Osteocyte (in vitro differentiated cells): ENCODE measurements around the gene LAMTOR5. TPM values are rescaled to one million over a fixed set of nuclear protein-coding genes. Genes with fewer than 3 reads are reported as not detected.

Experiments
- DNase-seq: peaks from one replicate; pipeline ENCODE4 v3.0.0; 2021; ENCODE audit warnings: mixed read lengths; ENCODE audit not compliant: unreplicated experiment; ENCODE audit errors: extremely low spot score
- H3K27ac Mint-ChIP-seq: one replicate; pipeline ENCODE4 v1.8.0; 2021; ENCODE audit warnings: mild to moderate bottlenecking, mixed read lengths; ENCODE audit not compliant: unreplicated experiment
- H3K27me3 Mint-ChIP-seq: one replicate; pipeline ENCODE4 v1.8.0; 2021; ENCODE audit warnings: mixed read lengths; ENCODE audit not compliant: unreplicated experiment
- H3K36me3 Mint-ChIP-seq: one replicate; pipeline ENCODE4 v1.8.0; 2021; ENCODE audit warnings: mixed read lengths; ENCODE audit not compliant: unreplicated experiment
- H3K4me1 Mint-ChIP-seq: one replicate; pipeline ENCODE4 v1.8.0; 2021; ENCODE audit warnings: mixed read lengths; ENCODE audit not compliant: unreplicated experiment
- H3K4me3 Mint-ChIP-seq: one replicate; pipeline ENCODE4 v1.8.0; 2021; ENCODE audit warnings: mild to moderate bottlenecking, moderate library complexity, mixed read lengths; ENCODE audit not compliant: unreplicated experiment
- H3K9me3 Mint-ChIP-seq: one replicate; pipeline ENCODE4 v1.8.0; 2021; ENCODE audit warnings: mixed read lengths; ENCODE audit not compliant: unreplicated experiment
- CTCF ChIP-seq: fragments of 200-600 bp; sonication (generic); IDR thresholded peaks from 2 replicates; pipeline ENCODE4 v1.5.0; 2021; ENCODE audit warnings: antibody characterized with exemption, mild to moderate bottlenecking, moderate library complexity
- total RNA-seq: library from RNA; stranded (reverse); gene quantifications from 2 replicates; pipeline ENCODE4 v1.2.1, GENCODE V29; 2021

Gene LAMTOR5
- total RNA-seq, 1 donor from 2014 or later = 125 TPM

DNA sequence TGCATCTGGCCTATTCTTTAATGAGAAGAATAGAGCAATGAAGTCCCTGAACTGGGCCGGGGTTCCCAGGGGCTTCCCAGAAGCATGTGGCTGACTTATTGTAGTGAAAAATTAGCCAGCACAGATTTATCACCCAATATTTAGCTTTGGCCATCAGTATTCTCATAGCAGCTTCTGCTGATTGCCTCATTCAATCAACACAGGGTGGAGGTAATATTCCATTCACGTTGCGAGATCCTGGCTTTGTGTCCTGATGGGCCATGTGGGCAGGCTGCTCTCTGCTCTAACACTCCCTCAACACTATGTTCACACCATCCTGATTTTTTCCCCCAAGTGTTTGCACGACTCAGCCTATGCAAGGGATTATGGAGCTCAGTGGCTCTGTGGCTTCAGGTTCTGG is 21.5 kb upstream of the LAMTOR5 start:
- H3K27ac Mint-ChIP-seq = no peak overlapping the region
- H3K4me1 Mint-ChIP-seq = peaks cover 3% of the 10 kb centered on the region
- no peaks in the 10 kb centered on the region for H3K36me3 Mint-ChIP-seq
- no peak overlapping the region for H3K4me3 Mint-ChIP-seq
- peaks cover 50% of the 10 kb centered on the region for H3K27me3 Mint-ChIP-seq
- H3K9me3 Mint-ChIP-seq = no peaks in the 10 kb centered on the region
- TF ChIP-seq CTCF = no peak
- no peak for DNase-seq

DNA sequence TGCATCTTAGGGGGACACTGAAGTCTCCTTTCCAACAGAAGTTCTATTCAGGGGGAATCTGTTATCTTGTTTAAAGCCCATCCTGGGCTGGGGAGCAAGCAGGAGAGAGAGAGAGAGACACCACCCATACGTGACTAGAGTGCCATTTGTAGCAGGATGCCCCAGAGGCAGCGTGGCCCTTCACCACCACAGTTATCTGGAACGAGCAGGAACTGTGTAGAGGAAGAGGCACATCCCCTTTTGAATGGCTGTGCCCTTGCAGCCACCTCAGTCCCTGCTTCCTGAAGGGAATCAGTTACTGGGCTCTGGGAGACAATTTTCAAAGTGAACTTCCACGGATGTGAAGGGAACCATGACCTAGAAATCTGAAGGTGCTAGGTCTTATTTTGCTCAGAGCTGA is 19.4 kb upstream of the LAMTOR5 start:
- H3K9me3 Mint-ChIP-seq = no peaks in the 10 kb centered on the region
- H3K27me3 Mint-ChIP-seq = peaks cover 59% of the 10 kb centered on the region
- no peak for TF ChIP-seq CTCF
- no peaks in the 10 kb centered on the region for H3K36me3 Mint-ChIP-seq
- H3K4me3 Mint-ChIP-seq = no peak overlapping the region
- no peak overlapping the region for H3K27ac Mint-ChIP-seq
- no peaks in the 10 kb centered on the region for H3K4me1 Mint-ChIP-seq
- DNase-seq = no peak

DNA sequence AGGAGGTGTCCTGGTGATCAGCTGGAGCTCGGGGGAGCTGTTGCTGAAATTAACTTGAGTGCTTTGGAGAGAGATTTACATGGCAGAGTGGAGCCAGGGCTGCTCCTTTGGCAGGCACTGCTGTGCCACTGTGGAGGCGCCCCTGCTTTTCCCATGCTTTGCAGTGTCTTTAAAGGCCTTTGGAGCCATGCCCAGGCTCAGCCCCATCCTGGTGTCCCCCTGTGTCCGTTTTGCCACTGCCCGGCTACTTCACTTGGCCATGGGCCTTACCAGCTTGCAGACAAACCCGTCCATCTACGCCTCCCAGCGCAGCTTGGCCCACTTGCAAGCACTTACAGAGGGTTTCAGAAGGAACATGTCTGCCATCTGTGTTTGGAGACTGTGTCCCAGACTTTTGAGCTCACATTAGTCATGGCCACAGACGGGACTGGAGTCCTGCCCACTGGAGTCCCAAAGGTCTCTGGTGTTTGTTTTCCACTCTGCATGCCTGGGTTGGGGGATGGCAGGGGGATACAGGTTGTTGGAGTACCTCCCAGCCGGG is 18.2 kb upstream of the LAMTOR5 start:
- Mint-ChIP-seq H3K4me1 (peaks cover 2% of the 10 kb centered on the region), H3K36me3 (no peaks in the 10 kb centered on the region), H3K4me3 (no peak overlapping the region), H3K9me3 (no peaks in the 10 kb centered on the region), H3K27me3 (peaks cover 51% of the 10 kb centered on the region), H3K27ac (no peak overlapping the region)
- TF ChIP-seq CTCF = no peak
- DNase-seq = no peak

DNA sequence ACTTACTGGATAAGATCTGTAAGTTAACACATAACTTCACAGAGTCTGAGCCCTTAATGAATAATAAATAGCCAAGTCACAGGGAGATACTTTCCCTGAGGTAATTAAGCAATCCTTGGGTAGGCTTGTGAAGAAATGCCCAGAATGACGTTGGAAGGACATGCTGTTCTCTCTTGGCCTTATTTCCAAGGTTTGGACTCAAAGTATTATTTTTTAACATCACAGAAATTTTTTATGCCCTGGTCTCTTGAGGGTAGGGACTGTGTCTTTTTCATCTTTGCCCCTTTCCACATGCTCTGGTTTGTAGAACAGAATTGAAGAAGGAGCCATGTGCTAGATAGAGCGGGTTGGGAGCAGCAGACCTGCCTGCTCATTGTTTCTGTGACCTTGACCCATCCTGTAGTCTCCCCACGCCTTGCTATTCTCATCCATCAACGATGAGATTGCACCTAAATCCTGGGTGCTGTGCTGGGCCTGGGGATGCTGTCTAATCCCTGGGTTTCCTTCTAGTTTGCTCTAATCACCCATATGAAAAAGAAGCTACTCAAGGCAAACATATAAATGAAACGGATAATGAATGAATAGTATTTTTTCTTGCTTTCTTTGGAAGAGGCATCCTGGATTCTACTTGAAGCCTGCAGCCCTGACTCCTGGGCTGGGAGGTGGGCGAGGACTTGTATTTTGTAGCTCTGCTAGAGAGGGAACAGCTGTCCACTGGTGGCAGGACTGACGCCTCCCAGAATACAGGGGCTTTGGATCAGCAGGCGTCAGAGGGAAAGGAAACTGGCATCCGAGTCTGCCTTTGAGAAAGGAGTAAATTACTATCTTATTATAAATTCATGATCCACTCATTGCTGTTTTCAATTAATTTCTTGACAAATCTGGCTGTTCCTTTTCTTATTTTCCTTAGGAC is 17.5 kb upstream of the LAMTOR5 start:
- Mint-ChIP-seq H3K27ac (no peak overlapping the region), H3K27me3 (peaks cover 48% of the 10 kb centered on the region), H3K9me3 (no peaks in the 10 kb centered on the region), H3K36me3 (no peaks in the 10 kb centered on the region), H3K4me1 (peaks cover 2% of the 10 kb centered on the region), H3K4me3 (no peak overlapping the region)
- TF ChIP-seq CTCF = no peak
- DNase-seq = no peak
